ENCODE measurements around the gene NAA16.
"Not testable (repeated sequence)": the region's sequence is repeated elsewhere in the genome, so short reads cannot be mapped to it uniquely, and the experiment has no call there.

NAA16 gene

GRCh38 chr13:41411060-41411459, 100.0 kb downstream of the NAA16 start:
- no peak for DNase-seq

DNA sequence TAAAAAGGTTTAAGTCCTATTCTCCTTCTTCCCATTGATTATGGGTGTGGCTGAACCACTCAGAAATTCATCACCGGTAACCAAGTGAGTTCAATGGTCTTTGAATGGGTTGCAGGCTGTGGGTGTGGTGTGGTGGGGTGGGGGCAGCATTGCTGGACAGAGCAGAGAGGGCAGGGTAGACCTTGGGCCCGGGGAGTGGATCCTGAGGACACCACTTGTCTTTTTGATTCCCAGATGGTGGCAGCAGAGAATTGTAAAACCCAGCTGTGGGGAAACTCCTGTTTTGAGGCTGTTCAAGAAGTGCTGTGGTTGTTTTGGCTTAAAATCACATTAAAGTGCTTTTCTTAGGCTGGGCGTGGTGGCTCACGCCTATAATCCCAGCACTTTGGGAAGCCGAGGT, 100.5 kb downstream of the NAA16 start:
- peak in 1 of 5 experiments; percentile 43 for DNase-seq

DNA sequence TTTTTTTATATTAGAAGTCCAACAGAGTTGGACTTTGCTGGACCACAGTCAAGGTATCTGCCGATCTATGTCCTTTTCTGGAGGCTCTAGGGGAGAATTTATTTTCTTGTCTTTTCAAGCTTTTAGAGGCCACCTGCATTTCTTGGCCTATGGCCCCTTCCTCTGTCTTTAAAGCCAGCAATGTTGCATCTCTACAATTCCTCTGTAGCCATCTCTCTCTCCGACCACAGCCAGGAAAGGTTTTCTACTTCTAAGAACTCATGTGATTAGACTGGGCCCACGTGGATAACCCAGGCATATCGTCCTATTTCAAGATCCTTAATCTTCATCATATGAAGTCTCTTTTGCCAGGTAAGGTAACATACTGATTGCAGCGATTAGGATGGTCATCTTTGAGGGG, 102.8 kb downstream of the NAA16 start:
- no peak for DNase-seq

GRCh38 chr13:41416276-41416675, 105.2 kb downstream of the NAA16 start:
- no peak for DNase-seq

DNA sequence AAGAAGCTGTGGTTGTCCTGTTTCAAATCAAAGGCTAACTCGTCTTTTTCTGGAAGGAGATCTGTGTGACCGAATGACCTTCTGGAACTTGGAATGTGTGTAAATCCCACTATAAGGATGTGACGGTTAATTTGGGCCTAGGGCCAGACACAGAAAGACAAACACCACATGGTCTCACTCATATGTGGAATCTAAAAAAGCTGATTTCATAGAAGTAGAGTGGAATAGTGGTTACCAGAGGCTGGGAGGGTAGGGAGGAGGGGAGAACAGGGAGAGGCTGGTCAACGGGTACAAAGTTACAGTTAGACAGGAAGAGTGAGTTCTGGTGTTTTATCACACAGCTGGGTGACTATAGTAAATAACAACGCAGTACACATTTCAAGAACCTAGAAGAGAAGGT, 107.0 kb downstream of the NAA16 start:
- DNase-seq, result no peak

GRCh38 chr13:41418731-41419130, 107.7 kb downstream of the NAA16 start:
- no peak for DNase-seq

- DNase-seq, result no peak
Measured at GRCh38 chr13:41419206-41419605, 108.1 kb downstream of the NAA16 start.

DNA sequence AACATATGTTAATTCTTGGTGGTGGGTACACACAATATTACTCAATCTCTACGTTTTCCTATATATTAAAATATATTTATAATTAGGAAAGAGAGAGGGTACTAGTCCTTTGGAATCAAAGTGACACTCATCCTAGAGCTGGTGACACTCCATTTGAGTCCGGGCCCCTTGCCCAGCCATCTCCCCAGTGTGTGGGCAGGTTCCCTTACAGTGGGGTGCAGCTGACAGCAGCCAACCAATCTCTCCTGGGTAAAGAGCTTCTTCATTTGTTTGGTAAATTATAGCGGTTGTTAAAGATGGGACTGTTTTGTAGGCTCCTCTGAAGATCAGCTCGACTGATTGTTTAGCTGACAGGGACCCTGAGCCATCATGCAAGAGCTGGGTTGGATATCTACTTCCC, 109.1 kb downstream of the NAA16 start:
- DNase-seq, result no peak

- DNase-seq, result not testable (repeated sequence)
Measured at GRCh38 chr13:41421330-41421729, 110.3 kb downstream of the NAA16 start.

DNA sequence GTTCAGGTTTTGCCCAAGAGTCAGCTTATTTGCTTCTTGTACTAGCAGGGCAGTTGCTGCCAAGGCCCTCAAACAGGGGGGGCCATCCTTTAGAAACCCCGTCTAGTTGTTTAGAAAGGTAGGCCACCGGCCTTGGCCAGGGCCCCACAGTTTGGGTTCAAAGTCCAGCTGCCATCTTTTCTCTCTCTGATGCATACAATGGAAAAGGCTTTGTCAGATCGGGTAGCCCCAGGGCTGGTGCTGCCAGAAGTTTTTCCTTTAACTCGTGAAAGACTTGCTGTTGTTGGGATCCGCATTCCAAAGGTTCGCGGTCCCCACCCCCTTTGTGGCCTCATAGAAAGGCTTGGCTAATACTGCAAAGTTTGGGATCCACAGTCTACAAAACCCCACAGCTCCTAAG, 110.9 kb downstream of the NAA16 start:
- DNase-seq, result not testable (repeated sequence)

- not testable (repeated sequence) for DNase-seq
Measured at GRCh38 chr13:41423259-41423658, 112.2 kb downstream of the NAA16 start.

DNA sequence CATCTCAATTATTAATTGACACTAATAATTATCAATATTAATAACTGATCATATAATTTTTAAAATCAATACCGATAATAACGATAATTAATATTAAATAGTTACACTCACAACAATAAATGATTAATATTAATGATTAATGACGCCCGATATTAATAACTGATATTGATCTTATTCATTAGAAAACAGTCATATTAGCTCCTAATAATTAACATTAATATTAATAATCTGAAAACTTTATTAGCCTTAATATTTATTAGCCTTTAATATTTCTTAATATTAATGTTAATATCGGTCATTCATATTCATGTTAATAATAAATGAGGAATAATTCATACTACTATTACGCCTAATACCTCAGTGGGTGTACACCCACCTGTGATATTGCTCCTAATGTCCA, 113.6 kb downstream of the NAA16 start:
- not testable (repeated sequence) for DNase-seq

GRCh38 chr13:41426047-41426446, 115.0 kb downstream of the NAA16 start:
- peak in 1 of 5 experiments; percentile 52 for DNase-seq
